OCI-LY3 (cell line): ENCODE results near the gene DYNC1I1.

ENCODE experiments used
- H2AFZ ChIP-seq: fragments of 200-600, 300-600 bp; shearing (Covaris generic); 2 replicates; pipeline ENCODE4 v1.6.0; 2014; ENCODE audit warnings: antibody characterized with exemption, low read depth, low read length
- H3K27ac ChIP-seq: fragments of 200-600, 300-600 bp; sonication (generic); 2 replicates; pipeline ENCODE4 v1.5.1; 2014; ENCODE audit warnings: mild to moderate bottlenecking, low read length, moderate library complexity, mixed read lengths
- H3K27me3 ChIP-seq: fragments of 200-600, 300-600 bp; sonication (generic); 2 replicates; pipeline ENCODE4 v1.6.1; 2014; ENCODE audit warnings: low read depth, low read length, mixed read lengths
- H3K36me3 ChIP-seq: fragments of 200-600, 300-600 bp; sonication (generic); replicated peaks from 2 replicates; pipeline ENCODE3; 2014; ENCODE audit warnings: low read depth, low read length, mixed read lengths
- H3K4me1 ChIP-seq: fragments of 300-600, 200-600 bp; sonication (generic); 2 replicates; pipeline ENCODE4 v1.6.1; 2014; ENCODE audit warnings: low read length, mixed read lengths
- H3K4me2 ChIP-seq: fragments of 200-600, 300-600 bp; sonication (generic); 2 replicates; pipeline ENCODE4 v1.6.1; 2014; ENCODE audit warnings: low read length, mixed read lengths
- H3K4me3 ChIP-seq: fragments of 300-600, 200-600 bp; sonication (generic); 2 replicates; pipeline ENCODE4 v1.5.1; 2014; ENCODE audit warnings: antibody characterized with exemption, mild to moderate bottlenecking, low read length, moderate library complexity
- H3K79me2 ChIP-seq: fragments of 300-600, 200-600 bp; shearing (Covaris generic); 2 replicates; pipeline ENCODE4 v1.6.1; 2014; ENCODE audit warnings: mild to moderate bottlenecking, low read length, mixed read lengths
- H3K9ac ChIP-seq: fragments of 300-600, 200-600 bp; shearing (Covaris generic); 2 replicates; pipeline ENCODE4 v1.6.0; 2014; ENCODE audit warnings: mild to moderate bottlenecking, low read length, moderate library complexity
- H3K9me3 ChIP-seq: fragments of 200-600, 300-600 bp; shearing (Covaris generic); 2 replicates; pipeline ENCODE4 v1.6.1; 2014; ENCODE audit warnings: low read length, mixed read lengths; ENCODE audit not compliant: insufficient read depth
- H4K20me1 ChIP-seq: fragments of 200-600, 300-600 bp; sonication (generic); 2 replicates; pipeline ENCODE4 v1.6.1; 2016; ENCODE audit warnings: low read length, mixed read lengths; ENCODE audit not compliant: insufficient read depth
- EZH2phosphoT487 ChIP-seq: fragments of 200-600 bp; shearing (Covaris generic); IDR thresholded peaks from 2 replicates; pipeline ENCODE4 v1.6.1; 2018; ENCODE audit warnings: antibody characterized with exemption, mixed run types, low read depth
- TF ChIP-seq, protein P1 (sequence below): fragments of 200-600, 300-600 bp; sonication (generic); IDR thresholded peaks from 2 replicates; pipeline ENCODE4 v1.5.1; 2014; ENCODE audit warnings: antibody characterized with exemption, low read length, low read depth

The DYNC1I1 gene

GRCh38 chr7:96004578-96004977 is 232.2 kb downstream of the DYNC1I1 start:
- H2AFZ ChIP-seq: no peak overlapping the region
- TF ChIP-seq, protein P1, sequence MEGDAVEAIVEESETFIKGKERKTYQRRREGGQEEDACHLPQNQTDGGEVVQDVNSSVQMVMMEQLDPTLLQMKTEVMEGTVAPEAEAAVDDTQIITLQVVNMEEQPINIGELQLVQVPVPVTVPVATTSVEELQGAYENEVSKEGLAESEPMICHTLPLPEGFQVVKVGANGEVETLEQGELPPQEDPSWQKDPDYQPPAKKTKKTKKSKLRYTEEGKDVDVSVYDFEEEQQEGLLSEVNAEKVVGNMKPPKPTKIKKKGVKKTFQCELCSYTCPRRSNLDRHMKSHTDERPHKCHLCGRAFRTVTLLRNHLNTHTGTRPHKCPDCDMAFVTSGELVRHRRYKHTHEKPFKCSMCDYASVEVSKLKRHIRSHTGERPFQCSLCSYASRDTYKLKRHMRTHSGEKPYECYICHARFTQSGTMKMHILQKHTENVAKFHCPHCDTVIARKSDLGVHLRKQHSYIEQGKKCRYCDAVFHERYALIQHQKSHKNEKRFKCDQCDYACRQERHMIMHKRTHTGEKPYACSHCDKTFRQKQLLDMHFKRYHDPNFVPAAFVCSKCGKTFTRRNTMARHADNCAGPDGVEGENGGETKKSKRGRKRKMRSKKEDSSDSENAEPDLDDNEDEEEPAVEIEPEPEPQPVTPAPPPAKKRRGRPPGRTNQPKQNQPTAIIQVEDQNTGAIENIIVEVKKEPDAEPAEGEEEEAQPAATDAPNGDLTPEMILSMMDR: no peak
- H3K27ac ChIP-seq: no peak overlapping the region
- no peaks in the 10 kb centered on the region for H3K36me3 ChIP-seq
- no peak overlapping the region for H3K4me3 ChIP-seq
- H3K4me1 ChIP-seq: no peaks in the 10 kb centered on the region
- no peaks in the 10 kb centered on the region for H4K20me1 ChIP-seq
- no peak overlapping the region for H3K9ac ChIP-seq
- no peaks in the 10 kb centered on the region for H3K79me2 ChIP-seq
- no peaks in the 10 kb centered on the region for H3K27me3 ChIP-seq
- H3K9me3 ChIP-seq: no peaks in the 10 kb centered on the region
- no peak overlapping the region for H3K4me2 ChIP-seq

- H3K27ac ChIP-seq: no peak overlapping the region
- H3K4me3 ChIP-seq: no peak overlapping the region
- no peaks in the 10 kb centered on the region for H3K27me3 ChIP-seq
- H3K36me3 ChIP-seq: no peaks in the 10 kb centered on the region
- H3K9me3 ChIP-seq: no peaks in the 10 kb centered on the region
- H2AFZ ChIP-seq: no peak overlapping the region
- no peaks in the 10 kb centered on the region for H4K20me1 ChIP-seq
- no peaks in the 10 kb centered on the region for H3K4me1 ChIP-seq
- TF ChIP-seq, protein P1: no peak
- TF ChIP-seq EZH2phosphoT487: no peak
- no peak overlapping the region for H3K9ac ChIP-seq
- H3K4me2 ChIP-seq: no peak overlapping the region
- no peaks in the 10 kb centered on the region for H3K79me2 ChIP-seq
Observed at GRCh38 chr7:96005271-96005670, 232.9 kb downstream of the DYNC1I1 start.

DNA sequence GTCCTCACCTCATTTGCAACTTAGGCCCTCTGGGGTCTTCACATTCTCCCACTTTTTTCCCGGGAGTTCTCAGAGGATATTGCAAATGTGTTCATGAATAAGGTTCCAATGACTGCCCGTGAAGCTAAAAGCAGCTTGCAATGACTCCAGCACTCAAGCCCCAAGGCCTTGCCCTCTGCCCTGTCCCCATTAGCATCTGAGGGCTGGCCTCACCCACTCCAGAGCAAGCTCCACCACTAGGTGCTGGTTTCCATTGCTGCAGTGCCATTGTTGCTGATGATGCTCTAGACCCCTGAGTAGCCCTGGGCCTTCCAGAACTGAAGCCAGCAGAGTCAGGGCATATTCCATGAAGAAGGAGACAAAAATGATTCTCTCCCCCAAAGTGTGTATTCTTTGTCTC is 236.8 kb downstream of the DYNC1I1 start:
- no peak overlapping the region for H3K27ac ChIP-seq
- no peak for TF ChIP-seq EZH2phosphoT487
- TF ChIP-seq, protein P1: no peak
- H3K4me2 ChIP-seq: no peak overlapping the region
- H3K4me3 ChIP-seq: no peak overlapping the region
- no peaks in the 10 kb centered on the region for H3K79me2 ChIP-seq
- no peaks in the 10 kb centered on the region for H4K20me1 ChIP-seq
- no peaks in the 10 kb centered on the region for H3K27me3 ChIP-seq
- H3K4me1 ChIP-seq: no peaks in the 10 kb centered on the region
- H3K9me3 ChIP-seq: no peaks in the 10 kb centered on the region
- no peak overlapping the region for H3K9ac ChIP-seq
- H2AFZ ChIP-seq: no peak overlapping the region
- no peaks in the 10 kb centered on the region for H3K36me3 ChIP-seq

GRCh38 chr7:96013836-96014235 is 241.5 kb downstream of the DYNC1I1 start:
- H3K27me3 ChIP-seq: no peaks in the 10 kb centered on the region
- no peaks in the 10 kb centered on the region for H3K9me3 ChIP-seq
- H3K79me2 ChIP-seq: no peaks in the 10 kb centered on the region
- no peak overlapping the region for H3K9ac ChIP-seq
- no peak overlapping the region for H2AFZ ChIP-seq
- H4K20me1 ChIP-seq: no peaks in the 10 kb centered on the region
- no peak overlapping the region for H3K4me2 ChIP-seq
- H3K4me1 ChIP-seq: peaks cover 4% of the 10 kb centered on the region; the same call in 1 of the 2 replicates
- no peaks in the 10 kb centered on the region for H3K36me3 ChIP-seq
- no peak overlapping the region for H3K27ac ChIP-seq
- H3K4me3 ChIP-seq: no peak overlapping the region
- TF ChIP-seq EZH2phosphoT487: no peak
- TF ChIP-seq, protein P1: no peak
